Upper lobe of right lung (tissue), 1 donor: ENCODE measurements around the gene RASL11A. TPM values are rescaled to one million over a fixed set of nuclear protein-coding genes. Genes with fewer than 3 reads are reported as not detected.

ENCODE experiments used
- ATAC-seq: fragments of 200-7000 bp; cut with Tn5 transposase; one replicate; pipeline ENCODE4 v1.9.1; 2020; ENCODE audit warnings: mild to moderate bottlenecking, moderate library complexity
- DNase-seq: peaks from one replicate; pipeline ENCODE4 v3.0.0-alpha.2; 2020
- H3K27ac ChIP-seq: fragments of 200-600 bp; one replicate; pipeline ENCODE4 v1.8.0; 2022
- H3K27me3 ChIP-seq: fragments of 200-600 bp; one replicate; pipeline ENCODE4 v1.8.0; 2022; ENCODE audit warnings: mild to moderate bottlenecking
- H3K36me3 ChIP-seq: fragments of 200-600 bp; one replicate; pipeline ENCODE4 v1.8.0; 2022
- H3K4me1 ChIP-seq: fragments of 200-600 bp; one replicate; pipeline ENCODE4 v1.8.0; 2022
- H3K4me3 ChIP-seq: fragments of 200-600 bp; one replicate; pipeline ENCODE4 v1.8.0; 2022; ENCODE audit warnings: mild to moderate bottlenecking
- H3K9me3 ChIP-seq: fragments of 200-600 bp; one replicate; pipeline ENCODE4 v1.8.0; 2022
- CTCF ChIP-seq: fragments of 200-600 bp; IDR thresholded peaks from one replicate; pipeline ENCODE4 v1.8.0; 2022; ENCODE audit warnings: antibody characterized with exemption
- intact Hi-C: fragments of 100-400 bp; cut with DNase I; formaldehyde crosslinking; loops from one replicate; pipeline ENCODE4 v1.11.0; 2022
- total RNA-seq: library from RNA; stranded (reverse); fragmentation: NEBNext Ultra II Directional; extraction: Animal tissue kit (Norgen Biotek cat#: 25700); gene quantifications from one replicate; pipeline ENCODE4 v1.2.1, GENCODE V29; 2021
- donor health status: DM: no; HTN: yes; CAD: no; lungs with severe emphysema.

Gene RASL11A
- total RNA-seq, 1 donor from 2014 or later: 25.6 TPM

- Histone ChIP-seq H3K4me1 (peaks cover 29% of the 10 kb centered on the region), H3K27ac (peak within 1 kb of the TSS; percentile 99), H3K9me3 (no peaks in the 10 kb centered on the region), H3K36me3 (peaks cover 30% of the 10 kb centered on the region), H3K27me3 (no peaks in the 10 kb centered on the region), H3K4me3 (peak within 1 kb of the TSS; percentile 94)
- DNase-seq: peak; percentile 98
- ATAC-seq: peak; percentile 97
- intact Hi-C loops: no loop called here
- no peak for TF ChIP-seq CTCF
These were observed 19.2 kb upstream of the RASL11A start, which contains the start of gene RPL21 for GRCh38 chr13:27251166-27252091. RPL21 (plus strand) TSS chr13:27251558; CDS start chr13:27253777, 2,219 bp downstream.

GRCh38 chr13:27252467-27252866 lies 18.2 kb upstream of the RASL11A start:
- intact Hi-C loops: no loop called here
- Histone ChIP-seq H3K27ac (peak overlapping the region; percentile 99), H3K27me3 (no peaks in the 10 kb centered on the region), H3K4me3 (peak overlapping the region; percentile 94), H3K4me1 (peaks cover 29% of the 10 kb centered on the region), H3K36me3 (peaks cover 40% of the 10 kb centered on the region), H3K9me3 (no peaks in the 10 kb centered on the region)
- ATAC-seq (no peak), DNase-seq (no peak)
- no peak for TF ChIP-seq CTCF

- intact Hi-C loops: no loop called here
- Histone ChIP-seq H3K27ac (no peak overlapping the region), H3K9me3 (no peaks in the 10 kb centered on the region), H3K4me3 (no peak overlapping the region), H3K36me3 (peaks cover 59% of the 10 kb centered on the region), H3K4me1 (peaks cover 40% of the 10 kb centered on the region), H3K27me3 (no peaks in the 10 kb centered on the region)
- ATAC-seq (no peak), DNase-seq (no peak)
- TF ChIP-seq CTCF: no peak
These were observed 13.4 kb upstream of the RASL11A start for GRCh38 chr13:27257233-27257568.

GRCh38 chr13:27257648-27258253 lies 12.9 kb upstream of the RASL11A start:
- TF ChIP-seq CTCF: no peak
- H3K27me3 ChIP-seq: no peaks in the 10 kb centered on the region
- H3K4me3 ChIP-seq: no peak overlapping the region
- H3K36me3 ChIP-seq: peaks cover 59% of the 10 kb centered on the region
- H3K4me1 ChIP-seq: peaks cover 40% of the 10 kb centered on the region
- H3K27ac ChIP-seq: no peak overlapping the region
- intact Hi-C loops: no loop called here
- ATAC-seq (no peak), DNase-seq (no peak)
- no peaks in the 10 kb centered on the region for H3K9me3 ChIP-seq

- ATAC-seq (no peak), DNase-seq (no peak)
- H3K9me3 ChIP-seq: no peaks in the 10 kb centered on the region
- intact Hi-C loops: no loop called here
- no peak overlapping the region for H3K4me3 ChIP-seq
- peaks cover 56% of the 10 kb centered on the region for H3K36me3 ChIP-seq
- no peak overlapping the region for H3K27ac ChIP-seq
- no peak for TF ChIP-seq CTCF
- H3K27me3 ChIP-seq: no peaks in the 10 kb centered on the region
- H3K4me1 ChIP-seq: peaks cover 29% of the 10 kb centered on the region
These were observed 11.8 kb upstream of the RASL11A start for GRCh38 chr13:27258637-27259386.
